ENCODE data around the gene HMGN3. TPM values are rescaled to one million over a fixed set of nuclear protein-coding genes. Genes with fewer than 3 reads are reported as not detected.

Gene HMGN3
- polyA plus RNA-seq, 1 of the 3 experiments (the other 2 are of a cell fraction): 64.5 TPM

- CTCF ChIA-PET: interaction anchor here (1.5 kb wide), 1 partner anchor 12 kb away, joined by 3 read pairs; no protein-coding TSS in a partner anchor
- no peaks in the 10 kb centered on the region; a peak in 1 of 4 replicates for H3K4me1 ChIP-seq (ENCODE audit: control insufficient read depth in 1 of 2, insufficient read depth in 2 of 2, low read depth in 1 of 2, low read length in 1 of 2)
- 85% methylated on average over 3 of the region's 3 CpGs for WGBS (ENCODE audit: low lambda C conversion rate)
Measured at GRCh38 chr6:79170959-79171358, 63.5 kb downstream of the HMGN3 start.

GRCh38 chr6:79170431-79170830 lies 64.1 kb downstream of the HMGN3 start:
- ChIA-PET POLR2A (no interaction called here), CTCF (interaction anchor here (1.1 to 1.5 kb wide), 2 partner anchors 12 to 122 kb away, joined by 3 read pairs; no protein-coding TSS in a partner anchor)
- 68% methylated on average over 5 of the region's 5 CpGs for WGBS (ENCODE audit: low lambda C conversion rate)

More at GRCh38 chr6:79170959-79171358, 63.5 kb downstream of the HMGN3 start:
- H3K79me2 ChIP-seq (ENCODE audit: insufficient read depth): no peaks in the 10 kb centered on the region
- H3K9ac ChIP-seq: no peak overlapping the region
- no peak overlapping the region for H3K4me2 ChIP-seq
- H4K20me1 ChIP-seq (ENCODE audit: insufficient read depth): no peaks in the 10 kb centered on the region
- H3K27ac ChIP-seq (ENCODE audit: low read depth in 2 of 2, low read length in 1 of 2): no peak overlapping the region
- H3F3A ChIP-seq (replicated peaks; ENCODE audit: insufficient read depth): no peaks in the 10 kb centered on the region
- H3K9me3 ChIP-seq: no peaks in the 10 kb centered on the region
- H3K27me3 ChIP-seq (ENCODE audit: insufficient read depth): no peaks in the 10 kb centered on the region
- TF ChIP-seq EZH2phosphoT487 (IDR thresholded peaks at IDR 0.05; ENCODE audit: borderline replicate concordance, low read depth) (no peak), TAF1 (IDR thresholded peaks at IDR 0.05; ENCODE audit: borderline replicate concordance, low read depth, low read length) (no peak)
- no peak overlapping the region for H3K4me3 ChIP-seq (ENCODE audit: low read depth in 2 of 2, low read length in 1 of 2)
- POLR2A ChIA-PET: no interaction called here
- no peak overlapping the region for H2AFZ ChIP-seq (ENCODE audit: low read depth)
- no peaks in the 10 kb centered on the region for H3K9me2 ChIP-seq
- H3K36me3 ChIP-seq (replicated peaks in 1 of 2; ENCODE audit: control insufficient read depth in 1 of 2, insufficient read depth in 2 of 2, low read length in 1 of 2): no peaks in the 10 kb centered on the region
- no peak for DNase-seq

GRCh38 chr6:79168695-79168980 lies 65.8 kb downstream of the HMGN3 start:
- DNase-seq: no peak
- H2AFZ ChIP-seq (ENCODE audit: low read depth): no peak overlapping the region
- ChIA-PET CTCF (no interaction called here), POLR2A (no interaction called here)
- no peaks in the 10 kb centered on the region for H3F3A ChIP-seq (replicated peaks; ENCODE audit: insufficient read depth)
- no peak overlapping the region for H3K4me3 ChIP-seq (ENCODE audit: low read depth in 2 of 2, low read length in 1 of 2)
- no peaks in the 10 kb centered on the region; a peak in 1 of 4 replicates for H3K4me1 ChIP-seq (ENCODE audit: control insufficient read depth in 1 of 2, insufficient read depth in 2 of 2, low read depth in 1 of 2, low read length in 1 of 2)
- 60% methylated on average over 2 of the region's 2 CpGs for WGBS (ENCODE audit: low lambda C conversion rate)
- no peaks in the 10 kb centered on the region for H3K36me3 ChIP-seq (replicated peaks in 1 of 2; ENCODE audit: control insufficient read depth in 1 of 2, insufficient read depth in 2 of 2, low read length in 1 of 2)
- H3K9me3 ChIP-seq: no peaks in the 10 kb centered on the region
- no peaks in the 10 kb centered on the region for H3K79me2 ChIP-seq (ENCODE audit: insufficient read depth)
- no peaks in the 10 kb centered on the region for H4K20me1 ChIP-seq (ENCODE audit: insufficient read depth)
- no peak overlapping the region for H3K9ac ChIP-seq
- no peak overlapping the region for H3K4me2 ChIP-seq
- TF ChIP-seq SIN3A (IDR thresholded peaks at IDR 0.05; ENCODE audit: borderline replicate concordance, low read depth, low read length): no peak
- TF ChIP-seq RAD21 (IDR thresholded peaks at IDR 0.05; ENCODE audit: low read length): no peak
- no peak for TF ChIP-seq MXI1 (IDR thresholded peaks at IDR 0.05; ENCODE audit: low read depth, low read length)
- 0 out of 2 replicates have a peak, but pooled peaks have one; percentile 5 for TF ChIP-seq GATA2 (CRISPR knock-in tag; IDR thresholded peaks at IDR 0.05)
- no peak for TF ChIP-seq TAF1 (IDR thresholded peaks at IDR 0.05; ENCODE audit: borderline replicate concordance, low read depth, low read length)
- TF ChIP-seq PBX3 (IDR thresholded peaks at IDR 0.05): no peak
- no peak for TF ChIP-seq FOXJ3 (CRISPR knock-in tag; IDR thresholded peaks at IDR 0.05)
- no peak for TF ChIP-seq SMC3 (IDR thresholded peaks at IDR 0.05; ENCODE audit: low read depth, low read length)
- H3K9me2 ChIP-seq: no peaks in the 10 kb centered on the region
- no peaks in the 10 kb centered on the region for H3K27me3 ChIP-seq (ENCODE audit: insufficient read depth)
- no peak overlapping the region for H3K27ac ChIP-seq (ENCODE audit: low read depth in 2 of 2, low read length in 1 of 2)

More at GRCh38 chr6:79170431-79170830, 64.1 kb downstream of the HMGN3 start:
- no peaks in the 10 kb centered on the region for H3K9me2 ChIP-seq
- no peak overlapping the region for H3K4me3 ChIP-seq (ENCODE audit: low read depth in 2 of 2, low read length in 1 of 2)
- no peak for DNase-seq
- no peak overlapping the region for H2AFZ ChIP-seq (ENCODE audit: low read depth)
- no peaks in the 10 kb centered on the region for H3K79me2 ChIP-seq (ENCODE audit: insufficient read depth)
- no peaks in the 10 kb centered on the region for H4K20me1 ChIP-seq (ENCODE audit: insufficient read depth)
- no peaks in the 10 kb centered on the region for H3K36me3 ChIP-seq (replicated peaks in 1 of 2; ENCODE audit: control insufficient read depth in 1 of 2, insufficient read depth in 2 of 2, low read length in 1 of 2)
- H3K9ac ChIP-seq: no peak overlapping the region
- no peaks in the 10 kb centered on the region for H3K9me3 ChIP-seq
- no peak overlapping the region for H3K4me2 ChIP-seq
- no peaks in the 10 kb centered on the region for H3F3A ChIP-seq (replicated peaks; ENCODE audit: insufficient read depth)
- TF ChIP-seq GATA2 (CRISPR knock-in tag; IDR thresholded peaks at IDR 0.05) (no peak), RCOR1 (IDR thresholded peaks at IDR 0.05; ENCODE audit: low read length) (no peak), TAF1 (IDR thresholded peaks at IDR 0.05; ENCODE audit: borderline replicate concordance, low read depth, low read length) (no peak)
- no peaks in the 10 kb centered on the region; a peak in 1 of 4 replicates for H3K4me1 ChIP-seq (ENCODE audit: control insufficient read depth in 1 of 2, insufficient read depth in 2 of 2, low read depth in 1 of 2, low read length in 1 of 2)
- H3K27me3 ChIP-seq (ENCODE audit: insufficient read depth): no peaks in the 10 kb centered on the region
- no peak overlapping the region for H3K27ac ChIP-seq (ENCODE audit: low read depth in 2 of 2, low read length in 1 of 2)
